Measurements from ENCODE around the gene CES2. TPM values are rescaled to one million over a fixed set of nuclear protein-coding genes. Genes with fewer than 3 reads are reported as not detected.
A peak's percentile ranks its signal among the peaks of the same experiment; 100 is the strongest.
"Not testable (repeated sequence)": the region's sequence is repeated elsewhere in the genome, so short reads cannot be mapped to it uniquely, and the experiment has no call there.

CES2 gene
- total RNA-seq, 4 donors from 2014 or later = 15.0 to 51.0 (median 26.0) TPM

- Histone ChIP-seq H3K27ac (no peak overlapping the region), H3K4me1 (peaks cover 0 to 7% of the 10 kb centered on the region in 2 donors), H3K4me3 (no peak overlapping the region), H3K36me3 (no peaks in the 10 kb centered on the region), H3K9me3 (no peaks in the 10 kb centered on the region), H3K27me3 (no peaks in the 10 kb centered on the region)
- no peak for TF ChIP-seq POLR2A (IDR thresholded peaks at IDR 0.05)
- TF ChIP-seq, protein P1, sequence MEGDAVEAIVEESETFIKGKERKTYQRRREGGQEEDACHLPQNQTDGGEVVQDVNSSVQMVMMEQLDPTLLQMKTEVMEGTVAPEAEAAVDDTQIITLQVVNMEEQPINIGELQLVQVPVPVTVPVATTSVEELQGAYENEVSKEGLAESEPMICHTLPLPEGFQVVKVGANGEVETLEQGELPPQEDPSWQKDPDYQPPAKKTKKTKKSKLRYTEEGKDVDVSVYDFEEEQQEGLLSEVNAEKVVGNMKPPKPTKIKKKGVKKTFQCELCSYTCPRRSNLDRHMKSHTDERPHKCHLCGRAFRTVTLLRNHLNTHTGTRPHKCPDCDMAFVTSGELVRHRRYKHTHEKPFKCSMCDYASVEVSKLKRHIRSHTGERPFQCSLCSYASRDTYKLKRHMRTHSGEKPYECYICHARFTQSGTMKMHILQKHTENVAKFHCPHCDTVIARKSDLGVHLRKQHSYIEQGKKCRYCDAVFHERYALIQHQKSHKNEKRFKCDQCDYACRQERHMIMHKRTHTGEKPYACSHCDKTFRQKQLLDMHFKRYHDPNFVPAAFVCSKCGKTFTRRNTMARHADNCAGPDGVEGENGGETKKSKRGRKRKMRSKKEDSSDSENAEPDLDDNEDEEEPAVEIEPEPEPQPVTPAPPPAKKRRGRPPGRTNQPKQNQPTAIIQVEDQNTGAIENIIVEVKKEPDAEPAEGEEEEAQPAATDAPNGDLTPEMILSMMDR (IDR thresholded peaks at IDR 0.05) = no peak
- intact Hi-C loops (cut with DNase I; ENCODE audit: low total_unique reads) = no loop called here
- no peak for DNase-seq
Observed at GRCh38 chr16:66950971-66951790, 15.9 kb downstream of the CES2 start.

DNA sequence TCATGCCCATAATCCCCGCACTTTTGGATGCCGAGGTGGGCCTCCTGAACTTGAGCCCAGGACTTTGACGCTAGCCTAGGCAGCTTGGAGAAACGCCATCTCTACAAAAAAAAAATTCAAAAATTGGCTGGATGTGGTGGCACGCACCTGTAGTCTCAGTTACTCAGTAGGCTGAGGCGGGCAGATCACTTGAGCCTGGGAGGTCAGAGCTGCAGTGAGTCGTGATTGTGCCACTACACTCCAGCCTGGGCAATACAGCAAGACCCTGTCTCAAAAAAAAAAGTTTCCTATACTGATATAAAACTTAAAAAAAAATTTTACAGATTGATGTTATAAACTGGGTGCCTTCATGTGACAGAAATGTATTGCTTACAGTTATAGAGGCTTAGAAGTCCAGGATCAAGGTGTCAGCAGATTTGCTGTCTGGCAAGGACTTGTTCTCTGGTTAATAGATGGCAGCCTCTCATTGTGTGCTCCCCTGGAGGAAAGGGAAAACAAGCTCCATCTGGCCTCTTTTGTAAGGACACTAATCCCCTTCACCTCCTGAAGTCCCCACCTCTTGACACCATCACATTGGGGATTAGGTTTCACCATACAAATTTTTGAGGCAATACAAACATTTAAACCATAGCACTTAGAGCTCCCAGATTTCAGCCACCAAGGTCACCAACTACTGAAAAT, 17.3 kb downstream of the CES2 start:
- H3K27me3 ChIP-seq = no peaks in the 10 kb centered on the region
- intact Hi-C loops (cut with DNase I; ENCODE audit: low total_unique reads) = no loop called here
- DNase-seq = no peak
- H3K36me3 ChIP-seq = no peaks in the 10 kb centered on the region
- H3K9me3 ChIP-seq = no peaks in the 10 kb centered on the region
- H3K27ac ChIP-seq = no peak overlapping the region
- no peak overlapping the region for H3K4me3 ChIP-seq
- peaks cover 0 to 7% of the 10 kb centered on the region in 2 donors for H3K4me1 ChIP-seq
- TF ChIP-seq, protein P1 (IDR thresholded peaks at IDR 0.05) = no peak
- TF ChIP-seq POLR2A (IDR thresholded peaks at IDR 0.05) = no peak

- no peak overlapping the region for H3K4me3 ChIP-seq
- no peaks in the 10 kb centered on the region for H3K27me3 ChIP-seq
- no peak for DNase-seq
- intact Hi-C loops (cut with DNase I; ENCODE audit: low total_unique reads) = no loop called here
- H3K36me3 ChIP-seq = no peaks in the 10 kb centered on the region
- no peak for TF ChIP-seq POLR2A (IDR thresholded peaks at IDR 0.05)
- TF ChIP-seq, protein P1 (IDR thresholded peaks at IDR 0.05) = no peak
- H3K4me1 ChIP-seq = peaks cover 0 to 6% of the 10 kb centered on the region in 2 donors
- H3K27ac ChIP-seq = no peak overlapping the region
- H3K9me3 ChIP-seq = no peaks in the 10 kb centered on the region
Observed at GRCh38 chr16:66953462-66954096, 18.3 kb downstream of the CES2 start.

GRCh38 chr16:66954097-66954659, 18.9 kb downstream of the CES2 start:
- TF ChIP-seq POLR2A (IDR thresholded peaks at IDR 0.05) = no peak
- TF ChIP-seq, protein P1 (IDR thresholded peaks at IDR 0.05) = peak; percentile 73 to 82 (median 78)
- DNase-seq = peak; percentile 67 to 75

GRCh38 chr16:66955363-66956153, 20.2 kb downstream of the CES2 start:
- H3K27me3 ChIP-seq; H3K27ac ChIP-seq; H3K36me3 ChIP-seq; H3K9me3 ChIP-seq; H3K4me1 ChIP-seq; intact Hi-C loops (cut with DNase I; ENCODE audit: low total_unique reads); H3K4me3 ChIP-seq; DNase-seq: not testable (repeated sequence)

More at GRCh38 chr16:66954097-66954659, 18.9 kb downstream of the CES2 start:
- Histone ChIP-seq H3K27me3 (no peaks in the 10 kb centered on the region), H3K4me3 (no peak overlapping the region), H3K4me1 (no peaks in the 10 kb centered on the region), H3K27ac (no peak overlapping the region), H3K9me3 (no peaks in the 10 kb centered on the region), H3K36me3 (no peaks in the 10 kb centered on the region)
- intact Hi-C loops (cut with DNase I; ENCODE audit: low total_unique reads) = no loop called here

- H3K27ac ChIP-seq; DNase-seq; intact Hi-C loops (cut with DNase I; ENCODE audit: low total_unique reads); H3K4me3 ChIP-seq; H3K9me3 ChIP-seq; H3K4me1 ChIP-seq; H3K27me3 ChIP-seq; H3K36me3 ChIP-seq: not testable (repeated sequence)
Observed at GRCh38 chr16:66956154-66956457, 20.8 kb downstream of the CES2 start.
